SK-MEL-5 (cell line): ENCODE data around the gene NUMA1. TPM values are rescaled to one million over a fixed set of nuclear protein-coding genes. Genes with fewer than 3 reads are reported as not detected.

ENCODE experiments used
- DNase-seq: peaks from one replicate; pipeline ENCODE4 v3.0.0-alpha.2; 2016; ENCODE audit warnings: low read depth, low spot score
- in situ Hi-C: cut with HindIII; loops from 2 replicates; pipeline ENCODE4 v1.10.0; 2016; ENCODE audit warnings: low sequenced_read_pairs, high pct_unique_total_duplicates, low pct_unique_long_range_greater_than_20kb
- small RNA-seq, 2 experiments: library from RNA; depleted of rRNA; stranded (forward); fragments of <200 nt; gene quantifications; one replicate each; pipeline ENCODE3, GENCODE V24; 2014
- total RNA-seq: library from RNA; depleted of rRNA; stranded (reverse); fragments of >200 nt; shearing (Covaris generic); gene quantifications from 2 replicates; pipeline ENCODE4 v1.2.3, GENCODE V29; 2014; rRNA removed

The NUMA1 gene
- total RNA-seq, 1 experiment from 2014 or later, result 118 TPM

DNA sequence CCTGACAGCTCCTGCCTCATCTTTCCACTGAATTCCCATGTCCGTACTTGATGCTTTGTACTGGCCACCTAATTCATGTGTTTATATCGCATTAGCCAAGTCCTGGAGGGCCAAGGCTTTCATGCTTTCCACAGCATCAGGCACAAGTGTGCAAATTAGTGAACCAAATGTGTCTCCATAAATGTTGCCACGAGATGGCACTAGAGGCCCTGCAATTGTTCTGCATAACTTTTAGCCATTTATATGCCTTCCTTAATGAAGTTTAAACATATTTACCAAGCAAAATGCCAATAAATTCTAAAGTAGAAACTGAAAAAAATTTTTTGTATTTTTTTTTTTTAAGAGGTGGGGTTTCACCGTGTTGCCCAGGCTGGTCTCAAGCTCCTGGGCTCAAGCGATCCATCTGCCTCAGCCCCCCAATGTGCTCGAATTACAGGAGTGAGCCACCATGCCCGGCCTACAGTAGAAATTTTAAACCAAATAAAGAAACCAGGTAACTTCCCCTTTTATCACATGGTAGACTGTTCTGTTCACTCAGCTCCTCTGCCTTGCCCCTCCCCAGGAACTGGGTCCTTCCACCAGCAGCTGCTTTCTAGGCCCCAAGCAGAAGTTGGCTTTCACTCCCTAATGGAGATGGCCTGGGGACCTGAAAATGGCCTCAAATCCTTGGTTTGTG, 102.5 kb downstream of the NUMA1 start:
- in situ Hi-C loops, result no loop called here
- peak; percentile 89 for DNase-seq

DNA sequence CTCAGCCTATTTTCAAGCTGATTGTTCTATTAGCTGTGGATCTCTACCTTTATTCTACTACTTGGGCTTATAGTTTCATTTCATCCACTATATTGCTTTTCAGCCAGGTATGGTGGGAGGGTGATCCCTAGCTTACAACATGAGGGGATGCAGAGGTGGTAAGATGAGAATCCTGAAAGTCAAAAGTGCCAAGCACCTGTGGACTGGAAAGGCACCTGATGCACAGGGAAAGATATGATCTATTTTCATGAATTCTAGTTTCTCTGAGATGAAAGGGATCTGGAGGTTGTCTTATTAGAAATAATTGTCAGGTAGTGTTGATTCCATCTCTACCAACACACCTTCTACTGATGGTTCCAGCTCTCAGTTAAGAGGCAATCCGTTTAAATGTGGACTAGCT, 103.3 kb downstream of the NUMA1 start:
- DNase-seq, result no peak
- in situ Hi-C loops, result no loop called here

DNA sequence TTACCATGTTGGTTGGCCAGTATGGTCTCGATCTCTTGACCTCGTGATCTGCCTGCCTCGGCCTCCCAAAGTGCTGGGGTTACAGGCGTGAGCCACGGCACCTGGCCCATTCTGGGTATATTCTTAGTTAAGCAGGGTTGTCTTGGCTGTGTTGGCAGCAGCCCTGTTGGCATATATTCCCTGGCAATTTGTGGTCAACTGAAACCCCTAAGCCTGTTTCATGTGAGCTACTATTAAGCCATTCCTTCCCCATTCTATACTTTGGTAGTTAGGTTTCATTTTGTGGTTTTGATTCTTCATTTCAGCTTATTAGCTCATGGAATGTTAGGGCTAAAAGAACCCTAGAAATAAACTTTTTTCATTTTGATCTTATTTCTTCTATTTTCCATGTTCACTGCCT, 103.8 kb downstream of the NUMA1 start:
- no peak for DNase-seq
- in situ Hi-C loops, result no loop called here

DNA sequence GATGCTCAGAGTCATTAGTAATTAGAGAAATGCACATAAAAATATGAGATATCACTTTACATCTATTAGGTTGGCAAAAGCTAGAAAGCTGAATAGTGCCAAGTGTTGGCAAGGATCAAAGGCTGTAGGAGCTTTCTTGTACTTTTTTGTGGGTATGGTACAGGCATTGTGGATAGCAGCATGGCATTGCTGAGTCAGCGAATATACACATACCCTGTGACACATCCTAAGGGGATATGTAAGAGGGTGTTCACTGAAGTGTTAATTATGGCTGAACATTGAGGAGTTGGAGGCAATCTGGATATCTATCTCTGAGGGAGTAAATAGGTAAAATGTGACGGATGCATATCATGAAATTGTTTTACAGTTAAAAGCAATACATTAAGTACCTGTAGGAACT, 108.7 kb downstream of the NUMA1 start:
- no peak for DNase-seq
- in situ Hi-C loops, result no loop called here

DNA sequence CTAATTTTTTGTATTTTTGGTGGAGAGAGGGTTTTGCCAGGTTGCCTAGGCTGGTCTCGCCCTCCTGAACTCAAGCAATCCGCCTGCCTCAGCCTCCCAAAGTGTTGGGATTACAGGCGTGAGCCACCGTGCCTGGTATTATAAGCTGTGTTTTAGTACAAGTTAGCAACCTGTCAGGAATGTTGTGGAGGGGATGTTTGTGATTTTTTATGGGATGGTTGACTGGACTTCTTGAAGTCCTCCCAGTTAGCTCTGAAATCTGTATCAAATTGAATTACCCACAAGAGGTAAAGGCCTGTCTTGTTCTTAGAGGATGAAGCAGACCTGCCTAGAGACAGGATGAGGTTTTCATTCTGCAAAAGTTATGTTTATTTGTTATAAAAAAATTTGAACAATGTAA, 115.7 kb downstream of the NUMA1 start:
- DNase-seq, result no peak
- in situ Hi-C loops, result no loop called here

DNA sequence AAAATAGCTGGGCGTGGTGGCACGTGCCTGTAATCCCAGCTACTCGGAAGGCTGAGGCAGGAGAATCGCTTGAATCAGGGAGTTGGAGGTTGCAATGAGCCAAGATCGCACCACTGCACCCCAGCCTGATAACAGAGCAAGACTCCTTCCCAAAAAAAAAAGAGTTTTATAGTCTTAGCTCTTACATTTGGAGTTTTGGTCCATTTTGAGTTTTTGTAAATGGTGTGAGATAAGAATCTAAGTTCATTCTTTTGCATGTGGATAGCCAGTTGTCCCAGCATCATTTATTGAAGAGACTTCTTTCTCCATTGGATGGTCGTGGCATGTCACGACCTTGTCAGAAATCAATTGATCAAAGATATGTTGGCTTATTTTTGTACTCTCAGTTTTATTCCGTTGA, 116.9 kb downstream of the NUMA1 start:
- DNase-seq, result no peak
- in situ Hi-C loops, result no loop called here

DNA sequence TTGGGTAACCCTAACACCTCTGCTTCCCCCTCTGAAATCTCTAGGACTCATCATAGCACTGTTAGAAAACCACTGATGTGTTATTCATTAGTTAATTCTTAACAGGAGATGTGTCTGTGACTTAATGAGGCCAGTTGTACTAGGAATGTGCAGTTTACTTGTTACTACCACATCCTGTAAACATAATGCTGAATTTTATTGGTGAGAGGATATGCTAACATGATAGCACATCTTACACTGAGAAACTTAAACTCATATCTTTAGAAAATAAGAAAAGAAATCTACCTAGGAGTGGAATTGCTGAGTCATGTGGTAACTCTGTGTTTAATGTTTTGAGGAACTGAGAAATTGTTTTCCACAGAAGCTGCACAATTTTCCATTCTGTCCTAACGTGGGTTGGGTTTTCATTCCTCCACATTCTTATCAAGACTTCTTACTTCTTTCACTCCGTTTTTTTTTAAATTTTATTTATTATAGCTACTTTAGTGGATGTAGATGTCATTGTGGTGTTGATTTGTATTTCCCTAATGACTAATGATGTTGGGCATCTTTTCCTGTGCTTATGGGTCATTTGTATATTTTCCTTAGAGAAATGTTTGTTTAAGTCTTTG, 117.8 kb downstream of the NUMA1 start:
- in situ Hi-C loops, result no loop called here
- DNase-seq, result no peak

DNA sequence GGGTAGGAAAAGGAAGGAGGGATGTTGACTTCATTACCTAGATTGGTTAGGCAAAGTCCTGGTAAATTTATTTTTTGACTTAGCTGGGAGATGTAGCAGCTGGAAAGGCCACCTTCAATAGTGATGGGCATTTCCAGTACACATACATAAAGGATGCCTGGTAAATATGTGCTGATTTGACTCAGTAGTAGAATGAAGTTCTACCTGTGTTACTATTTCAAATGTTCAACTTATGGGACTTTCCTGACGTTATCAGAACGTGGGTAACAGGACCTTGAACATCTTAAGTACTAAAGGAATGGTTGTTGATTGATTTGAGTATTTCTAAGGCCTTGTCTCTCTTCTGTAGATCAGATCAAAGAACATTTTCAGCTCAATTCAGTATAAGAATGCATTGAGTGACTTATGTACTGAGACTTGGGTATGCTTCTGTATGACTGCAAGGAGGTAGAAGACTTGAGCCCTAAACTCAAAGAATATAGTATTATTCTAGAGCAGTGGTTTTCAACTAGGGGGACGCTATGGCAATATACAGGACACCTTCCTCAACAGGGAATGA, 124.4 kb downstream of the NUMA1 start:
- in situ Hi-C loops, result loop anchor here (10.0 kb wide), 1 partner anchor 69 kb away; no protein-coding TSS in a partner anchor
- DNase-seq, result no peak

Small RNAs within 50 kb of the gene (small RNA-seq; reads per million reads assigned to genes)
- 0 to 0.14 reads per million in 2 experiments for gene MIR3165
- 0 reads per million in 2 experiments for gene RNU6-72P

Other genes starting within 250 kb of the NUMA1 start
- gene DEFB108B, start 247.3 kb downstream of the NUMA1 start, total RNA-seq, result not detected in 2 replicates
- not detected in 2 replicates for gene DEFB131B, start 202.1 kb downstream of the NUMA1 start, total RNA-seq
- 5.1 and 6.6 TPM in 2 replicates for gene XNDC1N, start 151.9 kb downstream of the NUMA1 start, total RNA-seq
- gene RNF121, start 151.5 kb downstream of the NUMA1 start, total RNA-seq, result 41.9 and 50.9 TPM in 2 replicates
- gene IL18BP, start 81.6 kb downstream of the NUMA1 start, total RNA-seq, result 1.6 and 2.6 TPM in 2 replicates
- gene LRRC51, start 308 bp upstream of the NUMA1 start, total RNA-seq, result 7.7 and 18.3 TPM in 2 replicates
- 279 and 297 TPM in 2 replicates for gene LAMTOR1, start 22.8 kb upstream of the NUMA1 start, total RNA-seq
- not detected in 2 replicates for gene TOMT, start 25.4 kb upstream of the NUMA1 start, total RNA-seq
- 30.3 and 30.6 TPM in 2 replicates for gene ANAPC15, start 32.2 kb upstream of the NUMA1 start, total RNA-seq
- not detected in 2 replicates for gene FOLR3, start 55.2 kb upstream of the NUMA1 start, total RNA-seq
- gene FOLR1, start 111.6 kb upstream of the NUMA1 start, total RNA-seq, result not detected in 2 replicates
- not detected in 2 replicates for gene FOLR2, start 136.3 kb upstream of the NUMA1 start, total RNA-seq
- 105 and 121 TPM in 2 replicates for gene INPPL1, start 144.2 kb upstream of the NUMA1 start, total RNA-seq
- gene PHOX2A, start 163.6 kb upstream of the NUMA1 start, total RNA-seq, result not detected in 2 replicates